Activated T-cell treated with anti-CD3 and anti-CD28 coated beads, Interleukin-2, amount 50 U/mL, for 72 hours (primary cell): Measurements from ENCODE around the gene NDUFAF8. TPM values are rescaled to one million over a fixed set of nuclear protein-coding genes. Genes with fewer than 3 reads are reported as not detected.

Experiments used
- ATAC-seq, 2 donors: fragments of 150-1000 bp; cut with Tn5 transposase; replicated peaks in 1 of 2; 2 replicates each; pipeline ENCODE4 v1.10.0; 2021; ENCODE audit warnings: moderate library complexity in 2 of 2, mild to moderate bottlenecking in 1 of 2
- DNase-seq, 2 donors: peaks; one replicate each; pipeline ENCODE4 v3.0.0; 2021 to 2022; ENCODE audit warnings: mixed read lengths in 1 of 2
- H3K27ac Mint-ChIP-seq: one replicate; pipeline ENCODE4 v1.8.0; 2022; ENCODE audit warnings: mild to moderate bottlenecking, moderate library complexity, mixed read lengths
- H3K27me3 Mint-ChIP-seq: one replicate; pipeline ENCODE4 v1.8.0; 2022; ENCODE audit warnings: low read depth, mixed read lengths
- H3K36me3 Mint-ChIP-seq, 2 donors: one replicate each; pipeline ENCODE4 v1.8.0; 2022; ENCODE audit warnings: mixed read lengths in 2 of 2, mild to moderate bottlenecking in 1 of 2; ENCODE audit not compliant: insufficient read depth in 2 of 2
- H3K4me1 Mint-ChIP-seq: one replicate; pipeline ENCODE4 v1.8.0; 2022; ENCODE audit warnings: low read depth, mixed read lengths
- H3K4me3 Mint-ChIP-seq, 2 donors: one replicate each; pipeline ENCODE4 v1.8.0; 2022; ENCODE audit warnings: mild to moderate bottlenecking in 2 of 2, mixed read lengths in 2 of 2, moderate library complexity in 2 of 2
- H3K9me3 Mint-ChIP-seq, 2 donors: one replicate each; pipeline ENCODE4 v1.8.0; 2022; ENCODE audit warnings: mixed read lengths in 2 of 2
- total RNA-seq, 2 donors: library from RNA; stranded (reverse); gene quantifications; one replicate each; pipeline ENCODE4 v1.2.3, GENCODE V29; 2022

The NDUFAF8 gene
- total RNA-seq, 2 donors from 2014 or later = 37.4 to 48.8 TPM

- no peak for ATAC-seq
- H3K27me3 Mint-ChIP-seq = no peaks in the 10 kb centered on the region
- H3K27ac Mint-ChIP-seq = no peak overlapping the region
- no peaks in the 10 kb centered on the region for H3K9me3 Mint-ChIP-seq
- DNase-seq = no peak
- no peaks in the 10 kb centered on the region for H3K4me1 Mint-ChIP-seq
- no peak overlapping the region for H3K4me3 Mint-ChIP-seq
- H3K36me3 Mint-ChIP-seq = no peaks in the 10 kb centered on the region
Measured at GRCh38 chr17:81196505-81197408, 42.4 kb upstream of the NDUFAF8 start.

- H3K27ac Mint-ChIP-seq = no peak overlapping the region
- ATAC-seq = no peak
- H3K9me3 Mint-ChIP-seq = no peaks in the 10 kb centered on the region
- H3K4me1 Mint-ChIP-seq = no peaks in the 10 kb centered on the region
- DNase-seq = no peak
- H3K27me3 Mint-ChIP-seq = no peaks in the 10 kb centered on the region
- H3K36me3 Mint-ChIP-seq = no peaks in the 10 kb centered on the region
- H3K4me3 Mint-ChIP-seq = no peak overlapping the region
Measured at GRCh38 chr17:81197409-81197795, 41.7 kb upstream of the NDUFAF8 start.

DNA sequence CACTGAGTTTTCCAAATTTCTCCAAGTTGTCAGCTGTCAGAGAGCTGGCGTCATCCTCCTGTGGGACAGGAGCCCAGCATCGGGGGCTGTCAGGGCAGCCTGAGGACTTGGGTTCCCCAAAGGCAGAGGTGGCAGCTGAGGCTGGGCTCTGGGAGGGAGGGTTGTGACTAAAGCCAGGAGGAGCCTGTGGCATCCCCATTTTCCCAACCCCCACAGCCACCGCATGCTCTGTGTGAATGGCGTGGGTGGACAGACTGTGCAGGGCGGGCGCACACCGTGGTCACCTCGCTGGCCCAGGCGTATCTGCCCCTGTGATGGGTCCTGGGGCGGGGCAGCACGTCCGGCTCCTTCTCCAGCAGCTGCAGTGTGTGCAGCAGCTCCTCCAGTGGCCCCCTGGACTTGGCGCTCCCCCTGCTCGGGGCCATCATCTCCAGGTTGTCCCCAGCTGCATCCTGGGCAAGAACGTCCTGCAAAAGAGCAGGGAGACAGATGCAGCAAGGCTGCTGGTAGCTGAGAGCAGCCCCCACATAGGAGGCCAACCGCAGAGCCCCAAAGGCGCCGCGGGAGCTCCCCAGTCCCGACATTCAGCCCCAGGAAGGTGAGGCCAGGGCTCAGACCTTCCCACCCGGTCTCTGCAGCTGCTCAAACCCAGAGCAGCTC, 41.2 kb upstream of the NDUFAF8 start:
- ATAC-seq = no peak
- Mint-ChIP-seq H3K4me3 (no peak overlapping the region), H3K27ac (no peak overlapping the region), H3K9me3 (no peaks in the 10 kb centered on the region), H3K4me1 (no peaks in the 10 kb centered on the region), H3K36me3 (no peaks in the 10 kb centered on the region), H3K27me3 (no peaks in the 10 kb centered on the region)
- DNase-seq = no peak

DNA sequence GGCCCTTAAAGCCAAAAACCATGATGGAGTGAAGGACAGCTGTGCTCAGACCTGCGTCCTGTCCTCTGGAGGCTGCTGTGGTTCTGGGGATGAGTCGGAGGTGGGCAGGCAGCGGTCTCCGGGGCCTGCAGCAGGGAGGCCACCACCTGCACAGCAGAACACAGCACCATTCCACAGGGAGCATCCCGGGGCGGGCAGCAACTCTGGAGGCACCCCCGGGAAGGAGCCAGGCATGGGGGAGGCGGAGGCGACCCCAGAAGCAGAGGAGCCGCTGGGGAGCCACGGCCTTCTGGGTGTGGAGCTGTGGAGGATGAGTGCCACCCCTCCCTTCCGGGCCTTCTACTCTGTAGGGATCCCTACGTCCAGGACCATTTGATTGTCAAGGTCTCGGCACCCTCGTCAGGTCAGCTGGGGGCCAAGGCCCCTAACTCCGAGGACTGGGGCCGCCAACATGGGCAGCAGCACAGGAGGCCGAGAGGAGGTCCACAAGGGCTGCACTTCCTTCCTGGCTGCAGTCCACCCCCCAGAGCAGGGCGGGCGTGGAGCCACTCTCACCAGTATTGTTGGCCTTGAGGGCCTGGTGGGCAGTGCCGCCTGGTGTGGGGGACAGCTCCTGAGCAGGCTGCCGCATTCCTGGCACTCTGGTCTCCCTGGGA, 40.2 kb upstream of the NDUFAF8 start:
- no peaks in the 10 kb centered on the region for H3K27me3 Mint-ChIP-seq
- DNase-seq (no peak), ATAC-seq (no peak)
- no peaks in the 10 kb centered on the region for H3K4me1 Mint-ChIP-seq
- no peak overlapping the region for H3K27ac Mint-ChIP-seq
- H3K4me3 Mint-ChIP-seq = no peak overlapping the region
- no peaks in the 10 kb centered on the region for H3K9me3 Mint-ChIP-seq
- no peaks in the 10 kb centered on the region for H3K36me3 Mint-ChIP-seq

DNA sequence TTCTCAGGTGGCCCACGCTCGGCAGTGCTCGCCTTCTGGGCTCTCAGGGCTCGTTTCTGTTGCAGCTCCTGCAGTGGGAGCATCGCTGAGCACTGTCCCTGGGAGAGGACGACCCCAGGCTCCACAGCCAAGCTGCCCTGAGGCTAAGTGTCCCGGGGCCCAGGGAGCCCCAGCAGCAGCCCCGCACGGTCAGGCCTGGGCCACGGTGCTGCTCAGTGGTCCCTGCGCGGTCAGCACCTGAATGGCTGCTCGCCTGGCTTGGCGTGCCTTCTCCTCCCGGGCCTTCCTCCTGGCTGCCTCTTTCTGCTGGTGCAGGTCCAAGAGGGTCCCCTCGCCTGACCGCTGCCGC, 39.7 kb upstream of the NDUFAF8 start:
- H3K36me3 Mint-ChIP-seq = no peaks in the 10 kb centered on the region
- H3K4me3 Mint-ChIP-seq = no peak overlapping the region
- H3K27me3 Mint-ChIP-seq = no peaks in the 10 kb centered on the region
- ATAC-seq = no peak
- no peaks in the 10 kb centered on the region for H3K9me3 Mint-ChIP-seq
- no peak for DNase-seq
- no peaks in the 10 kb centered on the region for H3K4me1 Mint-ChIP-seq
- H3K27ac Mint-ChIP-seq = no peak overlapping the region

DNA sequence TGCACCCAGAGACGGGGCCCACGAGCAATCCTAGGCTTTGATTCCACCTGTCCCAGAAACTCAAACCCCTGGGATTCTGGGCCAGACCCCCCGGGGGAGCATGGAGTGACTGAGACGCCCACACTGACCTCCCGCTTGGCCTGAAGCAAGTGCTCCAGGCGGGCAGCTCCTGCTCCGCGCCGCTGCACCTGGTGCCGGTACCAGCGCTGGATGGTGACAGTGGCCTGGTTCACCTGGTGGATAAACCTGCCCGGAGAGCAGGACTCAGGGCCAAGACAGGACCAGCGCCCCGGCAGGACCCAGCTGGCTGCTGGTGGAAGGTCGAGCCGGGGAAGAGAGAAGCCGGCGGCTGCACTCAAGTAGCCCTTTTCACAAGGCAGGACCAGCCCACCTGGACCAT, 38.9 kb upstream of the NDUFAF8 start:
- DNase-seq (no peak), ATAC-seq (no peak)
- H3K36me3 Mint-ChIP-seq = no peaks in the 10 kb centered on the region
- H3K9me3 Mint-ChIP-seq = no peaks in the 10 kb centered on the region
- no peak overlapping the region for H3K27ac Mint-ChIP-seq
- no peaks in the 10 kb centered on the region for H3K27me3 Mint-ChIP-seq
- no peaks in the 10 kb centered on the region for H3K4me1 Mint-ChIP-seq
- no peak overlapping the region for H3K4me3 Mint-ChIP-seq

- H3K9me3 Mint-ChIP-seq = no peaks in the 10 kb centered on the region
- H3K27me3 Mint-ChIP-seq = no peaks in the 10 kb centered on the region
- DNase-seq = peak in 1 of 2 donors; percentile 18
- H3K36me3 Mint-ChIP-seq = no peaks in the 10 kb centered on the region
- H3K4me1 Mint-ChIP-seq = no peaks in the 10 kb centered on the region
- H3K27ac Mint-ChIP-seq = no peak overlapping the region
- ATAC-seq = peak; percentile 46 to 53
- no peak overlapping the region for H3K4me3 Mint-ChIP-seq
Measured at GRCh38 chr17:81200695-81201580, 38.2 kb upstream of the NDUFAF8 start.

- H3K27me3 Mint-ChIP-seq = no peaks in the 10 kb centered on the region
- ATAC-seq = no peak
- H3K4me3 Mint-ChIP-seq = no peak overlapping the region
Measured at GRCh38 chr17:81202318-81202717, 36.8 kb upstream of the NDUFAF8 start.

GRCh38 chr17:81203136-81203535, 36.0 kb upstream of the NDUFAF8 start:
- no peaks in the 10 kb centered on the region for H3K4me1 Mint-ChIP-seq
- no peaks in the 10 kb centered on the region for H3K36me3 Mint-ChIP-seq
- H3K27me3 Mint-ChIP-seq = no peaks in the 10 kb centered on the region
- H3K27ac Mint-ChIP-seq = no peak overlapping the region
- H3K9me3 Mint-ChIP-seq = no peaks in the 10 kb centered on the region
- DNase-seq = no peak
- no peak for ATAC-seq
- no peak overlapping the region for H3K4me3 Mint-ChIP-seq

More at GRCh38 chr17:81202318-81202717, 36.8 kb upstream of the NDUFAF8 start:
- Mint-ChIP-seq H3K4me1 (no peaks in the 10 kb centered on the region), H3K9me3 (no peaks in the 10 kb centered on the region), H3K36me3 (no peaks in the 10 kb centered on the region), H3K27ac (no peak overlapping the region)
- no peak for DNase-seq

DNA sequence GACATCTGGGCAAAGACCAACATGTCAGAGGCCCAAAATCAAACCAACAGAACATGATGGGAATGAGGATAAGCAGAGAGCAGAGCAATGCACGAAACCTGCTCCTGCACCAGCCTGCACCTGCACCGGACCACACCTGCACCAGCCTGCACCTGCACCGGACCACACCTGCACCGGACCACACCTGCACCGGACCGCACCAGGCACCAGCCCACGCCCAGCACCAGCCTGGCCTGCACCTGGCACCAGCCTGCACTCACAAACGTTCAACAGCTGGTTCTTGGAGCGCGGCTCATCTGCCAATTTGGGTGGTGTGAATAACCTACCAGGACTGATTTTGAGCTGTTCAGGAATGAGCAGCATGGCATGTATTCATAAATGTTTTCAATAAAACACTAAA, 34.5 kb upstream of the NDUFAF8 start:
- ATAC-seq (no peak), DNase-seq (no peak)
- Mint-ChIP-seq H3K36me3 (no peaks in the 10 kb centered on the region), H3K4me1 (no peaks in the 10 kb centered on the region), H3K9me3 (no peaks in the 10 kb centered on the region), H3K27me3 (no peaks in the 10 kb centered on the region), H3K27ac (no peak overlapping the region), H3K4me3 (no peak overlapping the region)

DNA sequence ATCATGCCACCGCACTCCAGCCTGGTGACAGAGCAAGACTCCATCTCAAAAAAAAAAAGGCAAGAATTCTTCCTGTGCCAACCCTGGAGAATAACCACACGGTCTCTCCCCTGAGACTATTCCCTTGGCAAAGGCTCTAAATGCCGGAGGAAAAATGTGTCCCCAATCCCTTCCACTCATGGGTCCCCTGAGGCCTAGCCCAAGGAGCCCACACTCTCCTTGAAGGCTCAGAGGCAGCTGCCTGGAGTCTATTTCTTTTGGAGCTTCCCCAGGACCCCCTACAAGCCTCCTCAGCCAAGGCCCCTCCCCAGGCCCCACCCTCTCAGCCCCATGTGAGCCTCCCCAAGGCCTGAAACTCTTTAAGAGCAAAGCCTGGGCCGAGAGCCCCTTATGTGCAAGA, 33.0 kb upstream of the NDUFAF8 start:
- Mint-ChIP-seq H3K4me1 (no peaks in the 10 kb centered on the region), H3K36me3 (no peaks in the 10 kb centered on the region), H3K9me3 (no peaks in the 10 kb centered on the region), H3K27ac (no peak overlapping the region), H3K4me3 (no peak overlapping the region), H3K27me3 (no peaks in the 10 kb centered on the region)
- DNase-seq = no peak
- ATAC-seq = no peak

GRCh38 chr17:81206657-81207056, 32.5 kb upstream of the NDUFAF8 start:
- no peaks in the 10 kb centered on the region for H3K4me1 Mint-ChIP-seq
- no peak overlapping the region for H3K4me3 Mint-ChIP-seq
- H3K9me3 Mint-ChIP-seq = no peaks in the 10 kb centered on the region
- H3K27ac Mint-ChIP-seq = no peak overlapping the region
- no peaks in the 10 kb centered on the region for H3K27me3 Mint-ChIP-seq
- DNase-seq (no peak), ATAC-seq (no peak)
- H3K36me3 Mint-ChIP-seq = no peaks in the 10 kb centered on the region
